Measurements from ENCODE around the gene PGBD5.

PGBD5 gene

GRCh38 chr1:230320804-230321203 is 105.3 kb downstream of the PGBD5 start:
- DNase-seq, result no peak

GRCh38 chr1:230319014-230319747 is 107.0 kb downstream of the PGBD5 start:
- no peak for DNase-seq

- DNase-seq, result no peak
Observed at GRCh38 chr1:230317823-230318819, 108.0 kb downstream of the PGBD5 start.

- DNase-seq, result no peak
Observed at GRCh38 chr1:230316864-230317745, 109.0 kb downstream of the PGBD5 start.

GRCh38 chr1:230315099-230315498 is 111.0 kb downstream of the PGBD5 start:
- DNase-seq, result no peak

GRCh38 chr1:230314142-230314470 is 112.0 kb downstream of the PGBD5 start:
- DNase-seq, result no peak

GRCh38 chr1:230313453-230314141 is 112.5 kb downstream of the PGBD5 start:
- no peak for DNase-seq

GRCh38 chr1:230312676-230313075 is 113.5 kb downstream of the PGBD5 start:
- DNase-seq, result no peak

- peak; percentile 86 for DNase-seq
Observed at GRCh38 chr1:230310381-230311163, 115.6 kb downstream of the PGBD5 start.

GRCh38 chr1:230309646-230310177 is 116.4 kb downstream of the PGBD5 start:
- DNase-seq, result no peak

- DNase-seq, result no peak
Observed at GRCh38 chr1:230308821-230309220, 117.3 kb downstream of the PGBD5 start.

- no peak for DNase-seq
Observed at GRCh38 chr1:230308039-230308438, 118.1 kb downstream of the PGBD5 start.

GRCh38 chr1:230307213-230307612 is 118.9 kb downstream of the PGBD5 start:
- no peak for DNase-seq

GRCh38 chr1:230306169-230306568 is 120.0 kb downstream of the PGBD5 start:
- peak; percentile 70 for DNase-seq

GRCh38 chr1:230303822-230304221 is 122.3 kb downstream of the PGBD5 start:
- no peak for DNase-seq

- no peak for DNase-seq
Observed at GRCh38 chr1:230303069-230303468, 123.1 kb downstream of the PGBD5 start.

GRCh38 chr1:230301822-230302221 is 124.3 kb downstream of the PGBD5 start:
- DNase-seq, result no peak

GRCh38 chr1:230301322-230301721 is 124.8 kb downstream of the PGBD5 start:
- DNase-seq, result no peak

GRCh38 chr1:230300322-230301301 is 125.5 kb downstream of the PGBD5 start:
- no peak for DNase-seq
